GM21447 (cell line): ENCODE measurements around the gene PCSK5.
"Not testable (repeated sequence)": the region's sequence is repeated elsewhere in the genome, so short reads cannot be mapped to it uniquely, and the experiment has no call there.

Experiments used
- ATAC-seq: cut with Tn5 transposase; IDR thresholded peaks from one replicate; pipeline ENCODE4 v1.9.1; 2021; ENCODE audit not compliant: unreplicated experiment

The PCSK5 gene

GRCh38 chr9:76338418-76338817 lies 447.9 kb downstream of the PCSK5 start:
- ATAC-seq, result no peak

GRCh38 chr9:76341616-76342015 lies 451.1 kb downstream of the PCSK5 start:
- no peak for ATAC-seq

GRCh38 chr9:76342201-76342600 lies 451.7 kb downstream of the PCSK5 start:
- no peak for ATAC-seq

- no peak for ATAC-seq
Observed at GRCh38 chr9:76342858-76343257, 452.4 kb downstream of the PCSK5 start.

- no peak for ATAC-seq
Observed at GRCh38 chr9:76349865-76350264, 459.4 kb downstream of the PCSK5 start.

GRCh38 chr9:76351006-76351405 lies 460.5 kb downstream of the PCSK5 start:
- ATAC-seq, result no peak

GRCh38 chr9:76352026-76352620 lies 461.6 kb downstream of the PCSK5 start:
- ATAC-seq, result no peak

GRCh38 chr9:76353280-76353679 lies 462.8 kb downstream of the PCSK5 start:
- no peak for ATAC-seq

- ATAC-seq, result no peak
Observed at GRCh38 chr9:76354221-76354620, 463.7 kb downstream of the PCSK5 start.

GRCh38 chr9:76355886-76356285 lies 465.4 kb downstream of the PCSK5 start:
- ATAC-seq, result no peak

- ATAC-seq, result no peak
Observed at GRCh38 chr9:76357555-76357954, 467.1 kb downstream of the PCSK5 start.

- no peak for ATAC-seq
Observed at GRCh38 chr9:76358628-76359280, 468.3 kb downstream of the PCSK5 start.

- ATAC-seq, result no peak
Observed at GRCh38 chr9:76359365-76359764, 468.9 kb downstream of the PCSK5 start.

GRCh38 chr9:76359766-76360165 lies 469.3 kb downstream of the PCSK5 start:
- no peak for ATAC-seq

- not testable (repeated sequence) for ATAC-seq
Observed at GRCh38 chr9:76362332-76363031, 472.0 kb downstream of the PCSK5 start.

GRCh38 chr9:76363032-76363395 lies 472.5 kb downstream of the PCSK5 start:
- no peak for ATAC-seq

GRCh38 chr9:76365028-76365427 lies 474.6 kb downstream of the PCSK5 start:
- no peak for ATAC-seq

- ATAC-seq, result no peak
Observed at GRCh38 chr9:76366275-76366674, 475.8 kb downstream of the PCSK5 start.

- ATAC-seq, result peak; percentile 71
Observed at GRCh38 chr9:76369583-76369982, 479.1 kb downstream of the PCSK5 start.

GRCh38 chr9:76370396-76371023 lies 480.0 kb downstream of the PCSK5 start:
- ATAC-seq, result no peak

- ATAC-seq, result no peak
Observed at GRCh38 chr9:76371901-76372300, 481.4 kb downstream of the PCSK5 start.

- ATAC-seq, result no peak
Observed at GRCh38 chr9:76372336-76372735, 481.9 kb downstream of the PCSK5 start.
